ENCODE data around the gene BANP.
"Not testable (repeated sequence)": the region's sequence is repeated elsewhere in the genome, so short reads cannot be mapped to it uniquely, and the experiment has no call there.

The BANP gene

DNA sequence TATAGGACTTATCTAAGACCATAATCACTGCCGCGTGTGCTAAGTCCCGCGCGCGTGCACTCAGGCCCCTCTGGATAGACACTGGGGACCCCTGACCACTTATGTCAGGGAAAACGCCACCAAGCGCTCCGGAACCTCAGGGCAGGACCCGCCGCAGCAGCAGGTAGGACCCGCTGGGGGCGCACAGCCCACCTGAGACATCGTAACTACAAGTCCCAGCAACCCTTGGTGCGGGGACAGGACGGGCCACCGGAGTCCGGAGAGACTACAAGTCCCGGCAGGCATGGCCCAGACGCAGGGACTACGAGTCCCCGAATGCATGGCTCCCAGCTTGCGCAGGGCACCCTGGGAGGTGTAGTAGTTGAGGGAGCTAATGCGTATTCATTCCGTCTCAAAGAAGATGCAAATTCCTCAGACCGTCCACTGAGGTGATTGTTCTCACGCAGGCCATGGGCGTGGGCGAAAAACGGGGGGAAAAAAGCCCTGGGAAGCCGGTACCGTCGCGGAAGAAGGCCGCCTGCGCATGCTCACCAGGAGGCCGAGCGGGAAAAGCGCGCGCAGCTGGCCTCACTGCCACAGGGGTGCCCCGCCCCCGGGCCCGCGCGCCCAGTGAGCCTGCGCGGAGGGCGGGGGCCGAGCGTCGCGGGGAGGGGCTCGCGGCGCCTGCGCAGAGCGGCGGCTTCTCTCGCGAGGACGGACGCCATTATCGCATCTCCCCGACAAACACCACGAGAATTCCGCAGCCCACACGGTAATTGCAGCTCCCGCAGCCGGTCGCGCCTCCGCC lies at the start of gene BANP:
Gene BANP, plus strand, starts transcription at position 670 of the 787 bp plus-strand sequence. CDS start 23,682 bp downstream, outside the sequence.
- DNase-seq: peak; percentile 95

GRCh38 chr16:87904963-87905362 lies 46.3 kb upstream of the BANP start:
- not testable (repeated sequence) for DNase-seq

DNA sequence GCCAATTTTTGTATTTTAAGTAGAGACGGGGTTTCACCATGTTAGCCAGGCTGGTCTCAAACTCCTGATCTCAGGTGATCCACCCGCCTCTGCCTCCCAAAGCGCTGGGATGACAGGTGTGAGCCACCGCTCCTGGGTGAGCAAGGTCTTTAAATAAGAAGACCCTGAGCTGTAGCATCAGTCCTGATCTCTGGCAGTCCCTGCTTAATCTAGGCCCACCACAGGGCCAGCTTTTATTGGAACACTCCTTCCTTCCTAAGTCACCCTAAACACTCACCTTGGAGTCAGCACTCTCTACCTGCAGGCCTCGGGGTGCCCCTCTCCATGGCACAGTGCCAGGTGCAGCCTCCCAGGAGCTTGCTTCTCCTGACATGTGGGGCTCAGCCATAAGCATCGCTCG lies 45.7 kb upstream of the BANP start:
- not testable (repeated sequence) for DNase-seq

- not testable (repeated sequence) for DNase-seq
Measured at GRCh38 chr16:87908101-87908500, 43.1 kb upstream of the BANP start.

DNA sequence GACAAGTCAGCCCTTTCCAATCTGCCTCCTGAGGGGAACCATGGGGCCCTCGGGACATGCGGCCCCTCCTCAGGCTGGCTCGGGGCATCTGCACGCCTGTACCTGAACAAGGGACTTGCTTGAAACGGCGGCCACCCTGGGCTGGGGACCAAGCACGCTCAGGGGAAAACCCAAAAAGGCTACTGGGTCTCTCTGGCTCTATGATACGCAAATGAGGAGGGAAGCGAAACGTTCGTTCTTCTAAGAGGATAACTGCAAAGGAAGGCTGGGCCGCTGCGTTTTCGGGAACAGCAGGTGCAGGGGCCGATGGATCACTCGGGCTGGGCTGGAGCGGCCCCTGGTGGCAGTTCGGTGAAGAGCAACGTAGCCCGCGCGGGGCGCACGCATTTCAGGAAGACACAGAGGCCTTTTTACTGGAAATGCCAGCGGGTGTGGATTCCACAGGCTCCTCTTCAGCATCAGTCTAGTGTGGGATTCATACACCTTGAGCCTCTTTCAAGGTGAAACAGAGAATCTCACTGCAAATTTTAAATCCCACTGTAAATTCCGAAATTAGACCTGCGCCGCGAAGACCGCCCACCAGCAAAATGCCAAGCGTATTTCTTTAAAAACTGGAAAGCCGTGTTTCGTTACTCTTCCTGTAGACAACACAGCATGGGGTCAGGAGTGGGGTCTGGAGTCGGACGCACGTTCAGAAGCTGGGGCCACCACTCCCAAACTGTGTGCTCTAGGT lies 41.9 kb upstream of the BANP start:
- DNase-seq: peak; percentile 35

DNA sequence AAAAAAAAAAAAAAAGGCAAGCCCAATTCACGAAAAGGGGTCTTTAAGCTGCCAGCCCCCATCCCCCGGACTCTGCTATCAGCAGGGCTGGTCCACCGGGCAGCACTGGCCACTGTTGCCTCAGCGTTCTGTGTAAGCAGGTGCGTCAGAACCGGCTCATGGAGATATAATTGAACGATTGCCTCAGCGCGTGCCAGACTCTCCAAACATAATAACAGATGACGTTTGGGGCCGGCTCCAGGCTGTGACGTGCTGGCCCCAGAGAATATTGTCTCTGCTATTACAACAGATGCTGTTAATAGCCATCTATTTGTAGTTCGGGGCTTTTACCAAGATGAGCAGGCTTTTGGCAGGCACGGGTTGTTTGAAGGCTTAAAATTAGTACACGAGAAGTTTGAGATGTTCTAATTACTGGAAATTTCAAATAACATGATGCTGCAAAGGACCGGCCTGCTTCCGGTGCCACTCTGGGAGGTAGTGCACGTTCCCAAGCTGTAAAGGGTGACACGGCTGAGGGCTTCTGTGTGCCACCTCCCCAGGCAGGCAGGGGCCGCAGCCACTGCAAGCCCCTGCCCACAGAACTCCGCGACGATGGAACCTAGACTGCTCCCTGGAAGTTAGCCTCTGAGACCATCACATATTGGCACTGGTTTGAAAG lies 40.0 kb upstream of the BANP start:
- DNase-seq: peak; percentile 74

GRCh38 chr16:87912691-87913090 lies 38.5 kb upstream of the BANP start:
- DNase-seq: not testable (repeated sequence)

GRCh38 chr16:87914021-87914725 lies 37.1 kb upstream of the BANP start:
- not testable (repeated sequence) for DNase-seq

DNA sequence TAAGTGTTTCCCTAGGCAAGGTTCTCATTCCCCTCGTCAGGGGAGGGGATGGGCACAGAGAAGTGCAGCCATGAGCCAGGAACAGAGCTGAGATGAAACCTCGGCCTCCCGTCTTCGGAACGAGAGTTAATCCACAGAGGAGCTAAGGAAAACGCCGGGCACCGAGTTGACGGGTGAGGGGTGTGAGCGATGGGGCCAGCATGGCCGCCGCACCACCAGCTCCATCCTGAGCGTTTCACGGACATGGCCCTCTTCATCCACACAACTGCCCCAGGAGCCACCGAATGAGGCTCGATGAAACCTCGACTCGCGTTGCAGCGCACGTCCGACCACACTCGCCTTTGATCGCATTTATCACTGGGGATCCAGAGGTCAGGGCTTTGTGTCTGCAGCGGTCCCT lies 36.4 kb upstream of the BANP start:
- DNase-seq: no peak

GRCh38 chr16:87917503-87917902 lies 33.7 kb upstream of the BANP start:
- DNase-seq: no peak

DNA sequence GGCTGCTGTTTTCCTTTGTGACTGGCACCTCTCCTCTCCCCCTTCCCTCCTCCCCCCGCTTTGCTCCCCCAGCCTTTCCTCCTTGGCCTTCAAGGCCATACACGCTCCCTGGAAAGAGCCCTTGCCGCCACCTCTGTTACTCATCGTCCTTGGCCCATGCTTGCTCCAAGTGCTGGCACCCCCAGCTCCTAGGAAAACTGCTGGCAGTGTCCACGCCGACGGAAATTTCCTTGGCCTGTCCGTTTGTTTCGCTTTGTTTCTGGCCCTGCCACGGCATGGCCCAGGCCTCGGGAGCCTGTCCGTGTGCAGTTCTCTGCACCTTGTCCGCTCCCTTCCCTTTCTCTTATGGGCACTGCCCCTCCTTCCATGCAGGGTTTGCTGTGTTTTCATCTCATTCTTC lies 32.9 kb upstream of the BANP start:
- DNase-seq: no peak

DNA sequence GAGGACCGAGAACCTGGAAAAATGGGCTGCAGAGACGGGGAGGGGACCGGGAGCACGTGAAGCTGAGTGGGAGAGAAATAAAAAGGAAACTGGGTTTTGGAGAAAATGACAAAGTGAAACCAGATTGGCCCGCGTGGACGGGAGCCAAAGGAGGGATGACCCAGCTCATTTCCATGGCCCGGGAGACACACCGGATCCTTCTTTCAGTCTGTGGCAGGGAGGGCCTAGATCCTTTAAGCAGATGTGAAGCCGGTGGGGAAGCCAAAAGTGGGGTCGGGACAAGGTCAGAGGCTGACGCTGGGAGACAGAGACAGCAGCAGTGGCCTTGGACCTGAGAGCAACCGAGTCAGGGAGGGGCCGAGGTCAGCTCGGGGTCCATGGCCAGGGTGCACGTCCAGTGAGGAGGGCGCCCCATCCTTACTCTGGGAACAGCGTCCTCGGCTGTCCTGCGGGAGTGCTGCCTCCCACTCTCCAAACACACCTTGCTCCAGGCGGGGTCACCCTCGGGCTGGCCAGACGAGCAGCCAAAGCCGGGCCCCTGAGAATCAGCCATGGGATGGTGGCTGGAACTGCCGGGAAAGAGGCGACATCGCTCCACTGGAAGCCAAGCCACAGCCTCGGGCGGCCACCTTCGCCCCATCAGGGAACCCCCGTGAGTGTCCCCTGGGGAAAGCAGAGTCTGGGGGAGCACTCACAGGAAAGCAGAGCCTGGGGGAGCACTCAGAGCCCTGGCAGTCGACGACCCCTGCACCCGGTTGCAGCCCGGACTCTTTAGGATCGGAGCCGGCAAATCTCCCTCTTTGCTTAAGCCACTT lies 32.2 kb upstream of the BANP start:
- DNase-seq: no peak

DNA sequence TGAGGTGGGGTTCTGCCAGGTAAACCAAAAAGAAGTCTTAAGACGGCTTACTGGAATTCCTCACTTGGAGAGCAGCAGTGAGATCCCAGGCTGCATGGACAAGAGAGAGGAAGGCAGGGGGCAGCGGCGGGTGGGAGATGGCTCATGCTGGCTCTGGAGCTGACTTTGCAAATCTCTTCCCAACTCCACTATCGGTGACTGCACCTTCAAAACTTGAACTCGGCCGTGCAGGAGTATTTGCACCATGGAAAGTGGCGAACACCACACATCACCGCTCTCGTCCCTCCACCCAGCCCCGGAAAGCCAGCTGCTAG lies 31.6 kb upstream of the BANP start:
- DNase-seq: no peak

DNA sequence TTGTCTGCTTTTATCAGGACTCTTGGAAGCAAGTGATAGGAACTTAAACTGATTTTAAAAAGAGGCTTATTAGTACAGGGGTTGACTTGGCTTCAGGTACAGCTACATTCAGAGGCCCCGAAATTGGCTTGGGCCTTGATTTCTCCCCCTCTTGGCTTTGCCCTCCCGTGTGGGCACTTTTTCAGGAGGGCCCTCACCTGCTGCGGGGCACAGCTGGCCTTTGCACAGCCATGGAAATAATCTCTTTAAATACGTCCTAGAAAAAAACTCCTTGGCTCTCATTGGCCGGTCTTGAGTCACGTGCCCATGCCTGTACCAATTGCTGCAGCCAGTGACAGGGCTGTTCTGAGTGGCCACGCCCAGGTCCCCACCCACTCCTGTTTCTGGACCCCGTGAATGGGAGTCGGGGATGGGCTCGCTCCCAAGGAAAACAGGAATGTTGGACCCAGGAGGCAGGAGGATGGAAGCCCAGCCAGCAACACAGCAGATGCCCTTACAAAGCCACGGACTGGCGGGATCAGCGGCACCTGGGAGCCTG lies 29.9 kb upstream of the BANP start:
- no peak for DNase-seq

GRCh38 chr16:87922250-87922871 lies 28.9 kb upstream of the BANP start:
- no peak for DNase-seq

- DNase-seq: no peak
Measured at GRCh38 chr16:87924041-87924810, 27.0 kb upstream of the BANP start.

DNA sequence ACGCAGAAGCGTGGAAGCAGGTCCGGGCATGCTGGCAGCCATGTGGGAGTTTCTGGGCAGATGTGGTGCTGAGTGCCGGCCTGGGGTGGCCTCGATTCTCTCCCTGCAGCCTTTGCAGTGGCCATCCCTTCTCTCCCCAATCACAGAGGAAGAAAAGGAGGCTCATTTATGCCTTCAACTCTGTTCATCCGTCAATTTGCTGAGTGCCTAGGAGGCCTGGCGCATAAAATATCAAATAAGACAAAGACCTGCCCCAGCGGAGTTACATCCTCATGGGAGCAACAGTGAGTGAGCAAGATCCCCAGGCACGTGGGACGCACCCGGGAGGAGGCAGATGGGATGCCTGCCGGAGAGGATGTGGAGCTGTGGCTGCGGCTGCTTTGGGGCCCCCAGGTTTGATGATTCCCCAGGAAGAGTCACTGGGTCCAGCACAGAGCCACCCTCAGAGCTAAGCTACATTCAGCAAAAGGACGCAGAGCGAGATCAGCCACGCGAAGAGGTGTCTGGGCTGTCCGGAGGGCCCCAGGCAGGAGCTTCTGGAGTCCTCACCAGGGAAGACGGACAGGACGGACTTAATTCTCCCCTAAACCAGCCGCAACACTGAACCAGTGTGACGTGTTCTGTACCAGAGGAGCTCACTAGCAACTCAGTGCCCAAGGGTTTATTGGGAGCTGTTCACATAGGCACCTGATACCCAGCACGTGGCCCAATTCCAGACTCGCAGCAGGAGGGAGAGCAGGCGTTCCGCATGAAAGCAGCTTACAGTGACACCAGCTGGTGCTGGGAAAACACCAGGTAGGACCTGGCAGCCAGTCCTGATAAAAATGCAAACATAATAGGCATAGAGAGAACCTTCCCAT lies 26.2 kb upstream of the BANP start:
- DNase-seq: no peak

DNA sequence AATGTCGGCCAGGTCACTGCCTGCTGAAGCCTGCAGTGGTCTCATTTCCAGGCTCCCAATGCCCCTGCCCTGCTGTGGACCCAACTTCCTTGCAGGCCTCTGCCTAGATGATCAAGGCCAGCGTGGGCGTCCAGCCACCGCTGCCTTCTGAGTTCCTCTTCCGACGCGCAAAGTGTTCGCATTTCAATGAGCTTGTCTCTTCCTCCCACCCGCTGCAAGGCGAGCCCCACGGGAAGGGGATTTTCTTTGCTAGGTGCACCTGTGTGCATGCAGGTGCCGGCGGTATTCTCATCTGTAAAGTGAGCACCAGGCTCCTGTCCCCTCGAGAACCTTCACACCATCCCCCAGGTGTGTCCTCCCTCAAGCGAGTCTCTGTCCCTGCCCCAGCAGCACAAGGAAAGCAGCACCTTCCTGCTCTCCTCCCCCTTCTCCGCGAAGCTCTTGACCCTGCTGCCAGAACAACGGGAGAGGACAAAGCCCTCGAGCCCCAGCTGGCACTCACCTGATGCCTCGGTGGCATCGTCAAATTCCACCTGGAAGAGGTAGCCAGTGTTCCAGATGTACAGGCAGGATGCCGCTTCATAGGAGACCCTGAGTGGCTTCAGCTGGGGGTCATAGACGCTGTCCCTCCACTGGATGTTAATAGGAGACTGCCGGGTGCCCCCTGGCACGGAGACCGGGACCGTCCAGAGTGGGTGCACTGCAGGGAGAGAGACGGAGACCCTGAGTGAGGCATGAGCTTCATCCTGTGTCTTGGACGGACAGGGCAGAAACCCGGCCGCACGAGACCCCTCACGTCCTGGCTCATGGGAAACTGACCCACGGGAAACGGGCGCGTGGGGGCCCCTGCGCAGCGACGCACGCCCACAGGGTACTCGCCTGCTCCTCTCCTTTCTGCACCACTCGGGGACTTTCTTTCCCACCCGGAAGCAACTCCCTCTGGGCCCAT lies 24.7 kb upstream of the BANP start:
- no peak for DNase-seq

DNA sequence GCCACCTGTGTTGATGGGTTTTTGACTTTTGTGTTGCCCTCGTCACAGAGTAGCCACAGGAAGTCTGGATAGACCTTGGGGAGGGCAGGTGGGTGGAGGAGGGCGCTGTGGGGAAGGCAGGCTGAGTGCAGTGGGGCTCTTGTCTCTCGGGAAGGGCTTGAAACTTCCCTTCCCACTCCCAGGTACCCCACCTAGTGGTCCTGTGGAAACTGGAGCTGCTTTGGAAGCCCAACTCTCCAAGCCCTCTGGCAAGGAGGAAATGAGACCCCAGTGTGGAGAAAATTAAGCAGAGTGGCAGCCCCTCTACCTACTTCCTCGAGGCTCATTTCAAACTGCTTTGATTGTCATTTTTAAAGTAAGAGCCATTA lies 24.1 kb upstream of the BANP start:
- no peak for DNase-seq

Measured in NCI-H2227 treated with DMSO at 0.1 percent for 48 hours (cell line).